SKM-1 treated with dmso at 0.1 percent for 144 hours (cell line): ENCODE results near the gene SRSF7.
A peak's percentile ranks its signal among the peaks of the same experiment; 100 is the strongest.

Experiments used
- DNase-seq: peaks from one replicate; lab custom pipeline; 2025; ENCODE audit not compliant: unreplicated experiment; lab: John Stamatoyannopoulos, UW

The SRSF7 gene

GRCh38 chr2:38754506-38754905, 3.3 kb upstream of the SRSF7 start:
- DNase-seq, result no peak

GRCh38 chr2:38754049-38754448, 2.9 kb upstream of the SRSF7 start:
- no peak for DNase-seq

- DNase-seq, result no peak
Measured at GRCh38 chr2:38751596-38752410, 642 bp upstream of the SRSF7 start.

- DNase-seq, result no peak
Measured at GRCh38 chr2:38750011-38750890, 910 bp downstream of the SRSF7 start.

GRCh38 chr2:38748943-38749804, 2.0 kb downstream of the SRSF7 start:
- DNase-seq, result no peak

GRCh38 chr2:38748391-38748790, 2.8 kb downstream of the SRSF7 start:
- no peak for DNase-seq

- DNase-seq, result no peak
Measured at GRCh38 chr2:38747819-38748218, 3.3 kb downstream of the SRSF7 start.

- no peak for DNase-seq
Measured at GRCh38 chr2:38747007-38747424, 4.1 kb downstream of the SRSF7 start.

- no peak for DNase-seq
Measured at GRCh38 chr2:38745267-38745666, 5.9 kb downstream of the SRSF7 start.

GRCh38 chr2:38744399-38744780, 6.8 kb downstream of the SRSF7 start:
- no peak for DNase-seq

GRCh38 chr2:38743672-38744398, 7.3 kb downstream of the SRSF7 start:
- DNase-seq, result no peak

- no peak for DNase-seq
Measured at GRCh38 chr2:38742797-38743559, 8.2 kb downstream of the SRSF7 start.

- peak; percentile 72 for DNase-seq
Measured at GRCh38 chr2:38740851-38741731, 10.1 kb downstream of the SRSF7 start.

- no peak for DNase-seq
Measured at GRCh38 chr2:38739524-38739923, 11.6 kb downstream of the SRSF7 start.

GRCh38 chr2:38737925-38738324, 13.2 kb downstream of the SRSF7 start:
- no peak for DNase-seq

GRCh38 chr2:38737000-38737698, 14.0 kb downstream of the SRSF7 start:
- DNase-seq, result peak; percentile 74

- DNase-seq, result no peak
Measured at GRCh38 chr2:38735999-38736320, 15.2 kb downstream of the SRSF7 start.

- DNase-seq, result no peak
Measured at GRCh38 chr2:38734299-38735058, 16.7 kb downstream of the SRSF7 start.
